H7 (cell line): Measurements from ENCODE around the gene SCP2. TPM values are rescaled to one million over a fixed set of nuclear protein-coding genes. Genes with fewer than 3 reads are reported as not detected.

ENCODE experiments used
- DNase-seq: peaks from one replicate; pipeline ENCODE4 v3.0.0; 2012
- H3K27me3 ChIP-seq: 2 replicates; pipeline ENCODE4 v1.6.0; 2011; ENCODE audit warnings: mild to moderate bottlenecking, low read length; ENCODE audit not compliant: control insufficient read depth, insufficient read depth
- H3K36me3 ChIP-seq: replicated peaks from 2 replicates; pipeline ENCODE4 v1.5.1; 2011; ENCODE audit warnings: low read length; ENCODE audit not compliant: control insufficient read depth, insufficient read depth
- H3K4me3 ChIP-seq: 2 replicates; pipeline ENCODE4 v1.5.1; 2011; ENCODE audit warnings: low read depth, mild to moderate bottlenecking, control low read depth, low read length, moderate library complexity; ENCODE audit not compliant: insufficient read depth
- total RNA-seq: library from RNA; depleted of rRNA; stranded (reverse); fragments of >200 nt; shearing (Covaris generic); gene quantifications from 2 replicates; pipeline ENCODE4 v1.2.3, GENCODE V29; 2014

Gene SCP2
- total RNA-seq, 1 experiment from 2014 or later = 78.7 TPM

- Histone ChIP-seq H3K27me3 (no peaks in the 10 kb centered on the region), H3K4me3 (no peak overlapping the region), H3K36me3 (no peaks in the 10 kb centered on the region)
- DNase-seq = peak; percentile 43
These were observed 151.4 kb downstream of the SCP2 start for GRCh38 chr1:53078333-53079101.

GRCh38 chr1:53079251-53079650, 152.2 kb downstream of the SCP2 start:
- Histone ChIP-seq H3K36me3 (no peaks in the 10 kb centered on the region), H3K4me3 (no peak overlapping the region), H3K27me3 (no peaks in the 10 kb centered on the region)
- DNase-seq = peak; percentile 19

- no peaks in the 10 kb centered on the region for H3K36me3 ChIP-seq
- DNase-seq = no peak
- H3K4me3 ChIP-seq = no peak overlapping the region
- no peaks in the 10 kb centered on the region for H3K27me3 ChIP-seq
These were observed 153.0 kb downstream of the SCP2 start for GRCh38 chr1:53080041-53080440.

GRCh38 chr1:53080769-53081168, 153.7 kb downstream of the SCP2 start:
- peak; percentile 20 for DNase-seq
- Histone ChIP-seq H3K27me3 (no peaks in the 10 kb centered on the region), H3K36me3 (no peaks in the 10 kb centered on the region), H3K4me3 (no peak overlapping the region)

- peak; percentile 70 for DNase-seq
- Histone ChIP-seq H3K27me3 (no peaks in the 10 kb centered on the region), H3K36me3 (no peaks in the 10 kb centered on the region), H3K4me3 (no peak overlapping the region)
These were observed 154.4 kb downstream of the SCP2 start for GRCh38 chr1:53081384-53082066.

GRCh38 chr1:53082826-53083455, 155.9 kb downstream of the SCP2 start:
- no peak overlapping the region for H3K4me3 ChIP-seq
- H3K36me3 ChIP-seq = no peaks in the 10 kb centered on the region
- H3K27me3 ChIP-seq = no peaks in the 10 kb centered on the region
- DNase-seq = peak; percentile 32

- Histone ChIP-seq H3K27me3 (no peaks in the 10 kb centered on the region; the same call in 1 of the 2 replicates), H3K4me3 (no peak overlapping the region), H3K36me3 (no peaks in the 10 kb centered on the region)
- peak; percentile 32 for DNase-seq
These were observed 156.8 kb downstream of the SCP2 start for GRCh38 chr1:53083636-53084588.

GRCh38 chr1:53084589-53084971, 157.5 kb downstream of the SCP2 start:
- DNase-seq = no peak
- H3K27me3 ChIP-seq = no peaks in the 10 kb centered on the region; the same call in 1 of the 2 replicates
- H3K36me3 ChIP-seq = no peaks in the 10 kb centered on the region
- no peak overlapping the region for H3K4me3 ChIP-seq

DNA sequence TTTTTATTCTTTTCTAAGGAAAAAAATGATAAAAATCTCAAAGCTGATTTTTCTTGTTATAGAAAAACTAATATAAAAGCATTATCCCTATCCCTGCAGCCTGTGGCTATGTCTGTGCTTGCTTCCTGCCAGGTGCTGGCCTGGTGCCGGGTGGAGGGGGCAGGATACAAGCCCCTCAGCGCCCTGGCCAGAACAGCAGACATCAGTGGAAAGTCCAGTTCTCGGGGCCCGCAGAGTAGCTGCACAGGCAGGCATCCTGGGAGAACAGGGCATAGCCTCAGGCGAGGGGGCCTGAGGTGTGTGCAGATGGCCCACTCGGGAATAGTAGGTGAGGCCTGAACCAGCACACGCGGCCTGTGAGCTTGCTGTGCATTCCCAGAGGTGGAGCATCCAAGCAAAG, 158.3 kb downstream of the SCP2 start:
- Histone ChIP-seq H3K36me3 (no peaks in the 10 kb centered on the region), H3K27me3 (no peaks in the 10 kb centered on the region; the same call in 1 of the 2 replicates), H3K4me3 (no peak overlapping the region)
- DNase-seq = peak; percentile 25

GRCh38 chr1:53086491-53087070, 159.5 kb downstream of the SCP2 start:
- Histone ChIP-seq H3K36me3 (no peaks in the 10 kb centered on the region), H3K27me3 (no peaks in the 10 kb centered on the region; the same call in 1 of the 2 replicates), H3K4me3 (no peak overlapping the region)
- DNase-seq = peak; percentile 27

DNA sequence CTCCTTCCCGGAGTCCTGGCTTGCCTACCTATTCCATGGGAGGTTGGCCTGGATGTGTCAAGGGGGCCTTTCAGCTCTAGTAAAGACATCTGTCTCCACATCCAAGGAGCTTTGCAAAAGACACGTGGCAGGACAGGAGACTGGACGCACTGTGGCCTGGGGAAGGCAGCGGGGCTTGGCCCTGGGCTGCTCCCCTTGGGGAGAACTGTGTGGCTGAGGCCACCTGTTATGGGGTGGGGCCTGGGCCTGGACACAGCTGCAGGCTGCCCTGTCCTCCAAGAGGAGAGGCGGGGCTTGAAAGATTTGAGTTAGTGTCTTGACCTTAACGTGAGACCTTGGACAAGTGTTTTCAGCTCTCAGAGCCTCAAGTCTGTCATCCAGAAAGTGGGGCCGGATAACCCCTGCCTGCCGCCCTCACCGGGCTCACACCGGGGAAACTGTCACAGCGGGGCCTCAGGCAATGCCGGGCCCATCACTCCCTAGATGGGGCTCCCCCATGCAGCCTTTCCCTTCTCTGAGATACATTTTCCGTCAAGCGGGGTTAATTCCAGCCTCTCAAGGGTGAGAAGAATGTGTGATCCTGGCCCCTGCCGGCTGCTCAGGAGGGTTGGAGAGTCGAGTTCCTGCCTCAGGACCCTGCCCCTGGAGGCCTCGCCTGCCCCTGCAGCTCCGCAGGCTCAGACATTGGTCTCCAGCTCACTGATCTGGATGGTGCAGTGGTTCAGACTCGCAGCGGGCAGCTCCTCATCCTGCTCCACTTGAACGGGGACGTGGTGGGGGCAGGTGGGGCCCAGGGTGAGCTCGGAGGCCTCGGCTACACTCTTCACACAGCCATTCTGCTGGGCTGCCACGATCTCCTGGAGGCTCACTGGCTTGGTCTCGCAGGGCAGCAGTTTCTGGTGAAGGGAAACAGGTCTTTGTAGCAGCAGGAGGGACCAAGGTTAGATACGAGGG, 160.5 kb downstream of the SCP2 start:
- Histone ChIP-seq H3K4me3 (no peak overlapping the region), H3K36me3 (no peaks in the 10 kb centered on the region), H3K27me3 (no peaks in the 10 kb centered on the region; the same call in 1 of the 2 replicates)
- peak; percentile 91 for DNase-seq

GRCh38 chr1:53088616-53089300, 161.7 kb downstream of the SCP2 start:
- Histone ChIP-seq H3K36me3 (no peaks in the 10 kb centered on the region), H3K4me3 (no peak overlapping the region), H3K27me3 (no peaks in the 10 kb centered on the region; the same call in 1 of the 2 replicates)
- no peak for DNase-seq
